Thyroid gland (tissue), 4 donors: ENCODE results near the gene SLC35F2. TPM values are rescaled to one million over a fixed set of nuclear protein-coding genes. Genes with fewer than 3 reads are reported as not detected.
A peak's percentile ranks its signal among the peaks of the same experiment; 100 is the strongest.

Source experiments
- DNase-seq, 2 donors: peaks; one replicate each; pipeline ENCODE4 v3.0.0-alpha.2; 2019
- H3K27ac ChIP-seq, 3 donors: fragments of 200-600 bp; sonication (generic); 1 replicate in 2 of 3; 2 replicates in 1 of 3; pipeline ENCODE4 v1.5.1; 2016 to 2019; ENCODE audit warnings: mild to moderate bottlenecking in 1 of 3, moderate library complexity in 1 of 3
- H3K27me3 ChIP-seq: fragments of 200-600 bp; sonication (generic); one replicate; pipeline ENCODE4 v1.5.1; 2019
- H3K36me3 ChIP-seq, 2 donors: fragments of 200-600 bp; sonication (generic); one replicate each; pipeline ENCODE4 v1.5.1; 2016 to 2019
- H3K4me1 ChIP-seq, 2 donors: fragments of 200-600 bp; sonication (generic); one replicate each; pipeline ENCODE4 v1.5.1; 2017 to 2019
- H3K4me3 ChIP-seq, 3 donors: fragments of 200-600 bp; sonication (generic); replicated peaks in 1 of 3; 1 replicate in 2 of 3; 2 replicates in 1 of 3; pipeline ENCODE4 v1.5.1; 2016; ENCODE audit warnings: mild to moderate bottlenecking in 1 of 3
- H3K9me3 ChIP-seq: fragments of 200-600 bp; sonication (generic); one replicate; pipeline ENCODE4 v1.5.1; 2017
- CTCF ChIP-seq, 6 experiments: fragments of 200-600 bp in 3 of 6; fragments of 450-650 bp in 3 of 6; sonication (generic) in 3 of 6; IDR thresholded peaks; one replicate each; pipeline ENCODE4 v1.5.1; 2016 to 2019; ENCODE audit warnings: antibody characterized with exemption in 6 of 6, mild to moderate bottlenecking in 2 of 6, inconsistent platforms in 1 of 6, moderate library complexity in 1 of 6
- POLR2A ChIP-seq, 2 donors: fragments of 450-650 bp; IDR thresholded peaks; one replicate each; pipeline ENCODE4 v1.6.1; 2017; ENCODE audit warnings: antibody characterized with exemption in 2 of 2, mild to moderate bottlenecking in 2 of 2, moderate library complexity in 1 of 2
- WGBS, 2 donors: methylation state at CpG; one replicate each; pipeline ENCODE4 v1.1.5; 2017; 5-methylcytosine and 5-hydroxymethylcytosine counted together
- intact Hi-C: fragments of 100-400 bp; cut with DNase I; formaldehyde crosslinking; loops from one replicate; pipeline ENCODE4 v1.15.1; 2023
- total RNA-seq, 4 donors: library from RNA; depleted of rRNA; stranded (reverse); fragments of >200 nt; gene quantifications; one replicate each; pipeline ENCODE4 v1.2.3, GENCODE V29; 2016

SLC35F2 gene
- total RNA-seq, 4 donors from 2014 or later = 8.9 to 12.9 (median 9.3) TPM

- Histone ChIP-seq H3K27ac (no peak overlapping the region), H3K4me3 (no peak overlapping the region), H3K9me3 (no peaks in the 10 kb centered on the region), H3K27me3 (no peaks in the 10 kb centered on the region), H3K4me1 (no peaks in the 10 kb centered on the region), H3K36me3 (no peaks in the 10 kb centered on the region)
- DNase-seq = no peak
- 60 to 79% methylated on average over 3 of the region's 3 CpGs for WGBS, 2 donors
- intact Hi-C loops = no loop called here
- TF ChIP-seq POLR2A (IDR thresholded peaks at IDR 0.05) (no peak), CTCF (IDR thresholded peaks at IDR 0.05) (no peak)
Measured at GRCh38 chr11:107744736-107745135, 113.9 kb downstream of the SLC35F2 start.

- Histone ChIP-seq H3K27ac (no peak overlapping the region), H3K9me3 (no peaks in the 10 kb centered on the region), H3K36me3 (no peaks in the 10 kb centered on the region), H3K4me1 (no peaks in the 10 kb centered on the region), H3K27me3 (no peaks in the 10 kb centered on the region), H3K4me3 (no peak overlapping the region)
- WGBS, 2 donors = 54 to 64% methylated on average over 3 of the region's 3 CpGs
- intact Hi-C loops = no loop called here
- TF ChIP-seq POLR2A (IDR thresholded peaks at IDR 0.05) (no peak), CTCF (IDR thresholded peaks at IDR 0.05) (no peak)
- DNase-seq = no peak
Measured at GRCh38 chr11:107743191-107743590, 115.4 kb downstream of the SLC35F2 start.

GRCh38 chr11:107741044-107741823 lies 117.4 kb downstream of the SLC35F2 start:
- intact Hi-C loops = no loop called here
- TF ChIP-seq POLR2A (IDR thresholded peaks at IDR 0.05) (no peak), CTCF (IDR thresholded peaks at IDR 0.05) (peak in 1 of 6 experiments; percentile 38)
- no peaks in the 10 kb centered on the region for H3K27me3 ChIP-seq
- 24 to 29% methylated on average over 5 to 7 of the region's 7 CpGs for WGBS, 2 donors
- H3K9me3 ChIP-seq = no peaks in the 10 kb centered on the region
- H3K4me3 ChIP-seq = no peak overlapping the region
- no peaks in the 10 kb centered on the region for H3K36me3 ChIP-seq
- H3K27ac ChIP-seq = no peak overlapping the region
- H3K4me1 ChIP-seq = no peaks in the 10 kb centered on the region
- DNase-seq = peak in 1 of 2 donors; percentile 3

Other genes with a start within 250 kb of the SLC35F2 start
- not detected for gene SLN, start 146.7 kb downstream of the SLC35F2 start, total RNA-seq
- 1 to 10 TPM in 1 of 4 donors, under 1 TPM in 2, not detected in 1; 0.11 to 1.1 (median 0.54) TPM for gene RAB39A, start 69.7 kb upstream of the SLC35F2 start, total RNA-seq
- 10 to 100 TPM; 39.5 to 57.0 (median 45.4) TPM for gene CUL5, start 150.1 kb upstream of the SLC35F2 start, total RNA-seq